ENCODE results near the gene RPTOR.
"Not testable (repeated sequence)": the region's sequence is repeated elsewhere in the genome, so short reads cannot be mapped to it uniquely, and the experiment has no call there.

The RPTOR gene

DNA sequence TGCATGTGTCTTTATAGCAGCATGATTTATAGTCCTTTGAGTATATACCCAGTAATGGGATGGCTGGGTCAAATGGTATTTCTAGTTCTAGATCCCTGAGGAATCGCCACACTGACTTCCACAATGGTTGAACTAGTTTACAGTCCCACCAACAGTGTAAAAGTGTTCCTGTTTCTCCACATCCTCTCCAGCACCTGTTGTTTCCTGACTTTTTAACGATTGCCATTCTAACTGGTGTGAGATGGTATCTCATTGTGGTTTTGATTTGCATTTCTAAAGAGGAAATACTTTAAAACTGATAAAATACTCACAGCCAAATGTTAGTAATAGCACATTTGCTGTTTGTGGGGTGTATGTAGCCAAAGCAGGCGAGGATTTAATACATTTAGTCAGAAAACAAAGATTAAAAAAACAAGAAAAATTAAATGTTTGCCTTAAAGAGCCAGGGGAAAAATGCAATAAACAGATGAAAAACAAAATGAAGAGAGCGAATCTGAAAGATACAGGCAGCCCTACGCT is 220.0 kb downstream of the RPTOR start:
- DNase-seq (ENCODE audit: low read depth in 2 of 2) = not testable (repeated sequence)

DNA sequence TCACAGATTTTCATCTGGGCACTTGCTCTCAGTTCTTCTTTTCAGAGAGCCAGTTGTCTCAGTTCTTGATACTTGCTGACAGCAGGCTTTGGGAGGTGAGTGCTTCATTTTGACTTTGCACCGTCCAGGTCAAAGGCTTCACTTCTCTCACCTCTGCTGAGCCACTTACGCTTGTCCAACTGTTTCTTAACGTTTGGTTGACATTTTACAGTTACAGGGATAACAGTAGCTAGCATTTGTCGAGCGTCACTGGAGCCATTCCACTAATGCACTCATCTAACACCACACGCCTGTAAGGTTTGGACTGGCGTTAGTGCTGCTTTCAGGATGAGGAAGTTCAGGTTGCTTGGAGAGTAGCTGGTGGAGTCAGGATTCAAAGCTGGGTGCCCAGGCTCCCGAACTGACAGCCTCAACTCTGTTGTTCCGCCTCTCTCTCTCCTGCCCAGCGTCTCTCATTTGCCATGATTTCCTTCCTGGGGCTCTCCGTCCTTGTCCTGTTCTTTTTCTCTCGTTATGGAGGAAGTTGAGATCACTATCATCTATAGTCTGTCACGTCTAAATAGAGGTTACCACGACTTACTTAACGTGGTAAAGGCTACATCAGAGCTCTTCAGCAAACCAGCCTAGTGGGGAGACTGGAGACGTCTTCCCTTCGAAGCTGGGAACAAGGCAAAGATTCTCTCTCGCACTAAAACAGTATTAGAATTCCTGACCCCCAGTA is 220.8 kb downstream of the RPTOR start:
- DNase-seq (ENCODE audit: low read depth in 2 of 2) = no peak

DNA sequence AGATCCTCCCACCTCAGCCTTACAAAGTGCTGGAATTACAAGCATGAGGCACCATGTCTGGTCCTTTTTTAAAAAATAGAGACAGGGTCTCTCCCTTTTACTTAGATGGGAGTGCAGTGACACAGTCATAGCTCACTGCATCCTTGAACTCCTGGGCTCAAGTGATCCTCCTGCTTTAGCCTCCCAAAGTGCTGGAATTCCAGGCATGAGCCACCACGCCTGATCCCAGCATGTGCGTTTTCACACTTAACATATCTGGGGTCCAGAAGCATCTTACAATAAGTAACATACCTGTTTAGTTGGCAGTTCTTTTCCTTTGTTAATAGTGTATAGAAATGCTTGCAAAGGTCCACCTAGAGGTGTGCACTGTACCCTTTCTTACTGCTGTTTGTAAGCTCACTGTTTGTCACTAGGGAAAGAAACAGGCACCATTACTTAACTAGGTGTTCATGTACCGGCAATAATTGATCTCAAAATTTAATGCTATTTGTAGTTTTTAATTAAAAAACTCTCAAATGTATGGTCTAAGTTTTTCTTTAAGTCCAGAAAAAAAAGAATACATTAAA is 221.7 kb downstream of the RPTOR start:
- no peak for DNase-seq (ENCODE audit: low read depth in 2 of 2)

DNA sequence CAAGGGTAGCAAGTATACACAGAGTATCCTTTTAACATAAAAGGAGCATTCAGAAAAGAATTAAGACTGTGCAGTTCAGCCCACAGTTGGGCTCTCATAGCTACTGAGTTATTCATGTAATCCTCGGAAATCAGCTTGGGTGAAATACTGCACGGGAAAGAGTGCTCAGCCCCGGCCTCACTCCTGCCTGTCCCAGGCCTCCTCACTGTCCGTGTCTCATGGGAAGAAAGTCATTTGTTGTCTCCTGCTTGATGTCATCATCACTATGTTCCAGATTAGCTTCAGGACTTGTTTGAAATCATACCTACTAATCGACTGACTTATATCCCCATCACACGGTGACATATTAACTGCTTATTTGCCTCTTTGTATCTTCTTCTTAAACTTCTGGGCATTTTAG is 223.8 kb downstream of the RPTOR start:
- no peak for DNase-seq (ENCODE audit: low read depth in 2 of 2)

DNA sequence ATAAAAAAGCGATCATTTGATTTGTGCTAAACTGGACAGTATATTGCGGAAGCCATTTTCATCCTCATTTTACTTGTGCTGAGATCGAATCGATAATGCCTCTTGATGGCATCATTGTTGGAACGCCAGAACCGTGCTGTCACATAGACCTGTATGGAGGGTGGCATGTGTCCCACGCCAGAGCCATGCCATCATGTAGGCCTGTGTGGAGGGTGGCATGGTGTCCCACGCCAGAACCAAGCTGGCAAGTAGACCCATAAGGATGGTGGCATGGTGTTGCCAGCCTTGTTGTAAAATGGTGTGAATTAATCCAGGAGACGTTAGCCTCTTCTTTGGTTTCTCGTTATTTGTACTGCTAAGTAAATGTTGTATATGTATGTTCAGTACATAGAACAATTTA is 224.3 kb downstream of the RPTOR start:
- DNase-seq (ENCODE audit: low read depth in 2 of 2) = no peak

DNA sequence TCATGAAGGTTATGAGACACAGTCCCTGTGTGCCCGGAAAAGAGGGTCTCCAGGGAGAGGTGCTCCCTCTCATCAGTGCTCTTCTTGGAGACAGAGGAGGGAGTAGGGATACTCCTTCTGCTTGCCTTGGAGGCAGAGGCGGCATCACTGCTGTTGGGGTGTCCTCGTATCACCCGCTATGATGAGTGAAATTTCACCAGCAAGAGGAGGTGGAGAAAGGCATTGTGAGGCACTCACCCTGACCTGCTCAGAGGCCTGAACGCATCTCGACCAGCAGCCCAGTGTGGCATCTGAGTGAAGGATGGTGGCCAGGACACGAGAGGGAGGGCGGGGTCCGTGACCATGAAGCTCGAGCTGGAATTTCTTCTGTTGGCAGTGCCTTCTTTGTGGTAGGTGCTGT is 224.9 kb downstream of the RPTOR start:
- DNase-seq (ENCODE audit: low read depth in 2 of 2) = no peak

DNA sequence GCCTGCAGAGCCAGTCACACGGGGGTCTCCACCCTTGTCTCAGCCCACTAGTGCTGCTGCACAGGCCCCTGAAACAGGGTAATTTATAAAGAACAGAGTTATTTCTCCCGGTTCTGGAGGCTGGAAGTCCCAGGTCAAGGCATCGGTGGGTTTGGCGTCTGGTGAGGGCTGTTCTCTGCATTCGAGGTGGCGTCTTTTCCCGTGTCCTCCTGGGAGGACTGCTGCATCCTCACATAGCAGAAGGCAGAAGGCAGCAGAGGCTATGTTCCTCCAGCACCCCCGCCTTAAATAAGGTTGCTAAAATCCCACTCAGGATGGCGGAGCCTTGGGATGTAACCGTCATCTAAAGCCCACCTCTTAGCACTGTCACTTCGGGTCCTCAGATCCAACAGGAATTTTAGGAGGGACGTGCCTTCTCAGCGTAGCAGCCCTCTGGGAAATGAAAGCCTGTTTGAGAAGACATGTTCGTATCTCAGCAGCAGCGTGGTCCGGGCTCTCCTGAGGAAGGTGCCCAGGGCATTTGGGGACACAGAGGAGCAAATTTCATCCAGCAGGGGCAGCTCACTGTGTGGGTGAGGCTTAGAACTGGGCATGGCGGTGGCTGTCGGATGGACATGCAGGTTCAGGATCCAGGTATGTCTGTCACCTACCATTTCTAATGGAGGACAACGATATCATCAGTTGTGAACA is 225.4 kb downstream of the RPTOR start:
- DNase-seq (ENCODE audit: low read depth in 2 of 2) = no peak

DNA sequence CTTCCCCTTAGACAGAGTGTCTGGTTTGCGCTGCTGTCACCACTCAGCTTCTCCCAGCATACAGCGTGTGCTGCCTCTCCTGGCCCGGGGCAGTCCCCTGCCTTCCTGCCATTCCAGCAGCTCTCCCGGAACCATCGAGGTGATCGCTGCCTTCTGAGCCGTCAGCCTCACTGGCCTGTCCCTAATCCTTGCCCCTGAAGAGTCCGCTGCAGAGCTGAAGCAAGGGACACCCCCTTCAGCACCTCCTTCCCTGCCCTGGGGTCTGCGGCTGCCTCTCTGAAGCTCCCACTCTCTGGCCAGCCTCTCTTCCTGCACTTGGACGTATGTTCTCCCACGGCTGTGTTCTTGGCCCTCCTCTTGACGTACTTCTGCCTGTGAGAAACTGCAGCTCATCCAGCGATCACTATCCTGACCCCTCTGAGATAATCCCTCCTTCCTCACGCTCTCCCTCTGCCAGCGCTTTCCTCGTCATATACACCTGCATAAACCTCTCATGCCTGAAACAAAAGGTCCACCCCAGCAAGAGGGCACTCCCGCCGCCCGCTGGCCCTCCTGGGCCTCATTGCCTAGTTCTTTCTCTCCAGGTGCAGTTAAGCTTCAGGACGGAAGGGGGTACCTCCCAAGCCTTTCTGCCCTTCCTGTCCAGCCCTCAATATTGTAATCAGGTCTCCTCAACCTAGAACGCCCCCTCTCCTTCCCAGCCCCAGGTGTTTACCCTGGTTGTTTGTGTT is 226.4 kb downstream of the RPTOR start:
- DNase-seq (ENCODE audit: low read depth in 2 of 2) = no peak

DNA sequence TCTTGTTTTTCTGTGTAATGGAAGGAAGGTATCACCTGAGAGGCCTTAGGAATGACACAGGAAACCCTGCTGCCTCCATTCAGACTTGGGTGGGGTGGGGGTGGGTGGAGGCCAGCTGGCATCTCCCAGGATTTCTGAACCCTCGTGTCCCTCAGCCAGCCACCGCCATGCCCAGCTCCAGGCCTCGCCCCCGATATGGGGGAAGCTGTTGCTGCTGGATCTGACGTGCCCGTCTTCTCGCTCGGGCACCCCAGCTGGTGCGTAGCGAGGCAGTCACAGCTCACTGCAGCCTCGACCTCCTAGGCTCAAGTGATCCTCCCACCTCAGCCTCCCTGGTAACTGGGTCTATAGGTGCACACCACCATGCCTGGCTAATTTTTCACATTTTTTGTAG is 227.0 kb downstream of the RPTOR start:
- no peak for DNase-seq (ENCODE audit: low read depth in 2 of 2)

DNA sequence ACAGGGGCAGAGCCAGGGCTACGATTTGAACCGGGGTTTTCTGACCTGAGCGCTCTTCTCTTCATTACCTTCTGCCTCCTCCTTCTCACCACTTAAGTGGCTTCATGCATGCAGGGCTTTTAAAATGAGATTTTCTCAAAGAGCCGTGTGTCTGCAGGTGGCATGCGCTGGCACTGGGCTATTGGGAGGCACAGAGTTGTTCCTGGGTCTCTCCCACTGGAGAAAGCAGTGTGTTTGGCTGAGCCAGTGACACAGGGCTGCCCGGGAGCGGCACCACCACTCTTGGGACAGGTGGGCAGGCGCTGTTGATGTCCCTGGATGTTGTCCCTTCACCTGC is 228.2 kb downstream of the RPTOR start:
- no peak for DNase-seq (ENCODE audit: low read depth in 2 of 2)

DNA sequence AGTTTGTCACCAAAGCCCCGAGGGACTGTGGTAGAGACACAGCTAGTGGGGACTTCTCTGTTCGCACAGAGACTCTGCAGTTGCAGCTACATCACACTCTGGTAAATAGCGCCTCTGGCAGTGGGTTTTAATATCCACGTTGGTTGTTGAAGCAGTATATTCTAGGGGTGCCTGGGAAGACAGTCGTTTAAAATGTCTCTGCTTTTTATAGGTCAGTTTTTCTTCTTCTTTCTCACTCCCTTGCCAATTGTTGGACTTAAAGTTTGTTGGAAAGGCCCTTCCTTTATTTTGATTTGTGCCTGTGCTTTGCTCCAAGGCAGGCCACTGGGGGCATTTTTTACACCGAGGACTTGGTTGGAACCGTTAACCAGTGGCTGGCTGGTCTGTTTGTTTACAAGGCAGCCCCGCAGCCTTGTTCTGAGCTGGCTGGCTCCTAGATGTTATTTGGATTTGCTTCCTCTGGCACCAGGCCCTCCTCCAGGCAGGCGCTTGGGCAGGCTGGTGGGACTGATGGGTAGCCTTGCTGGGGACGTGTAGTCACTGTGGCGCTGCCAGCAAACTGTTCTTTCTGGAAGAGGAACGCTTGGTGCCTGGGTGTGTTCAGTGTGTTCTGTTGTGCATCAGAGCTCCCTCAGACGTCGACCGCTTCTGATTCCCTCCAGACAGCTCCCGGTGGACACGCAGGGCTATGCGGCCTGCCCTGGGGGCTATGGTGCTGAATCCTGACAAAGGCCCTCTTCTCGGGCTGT is 228.8 kb downstream of the RPTOR start:
- DNase-seq (ENCODE audit: low read depth in 2 of 2) = no peak

DNA sequence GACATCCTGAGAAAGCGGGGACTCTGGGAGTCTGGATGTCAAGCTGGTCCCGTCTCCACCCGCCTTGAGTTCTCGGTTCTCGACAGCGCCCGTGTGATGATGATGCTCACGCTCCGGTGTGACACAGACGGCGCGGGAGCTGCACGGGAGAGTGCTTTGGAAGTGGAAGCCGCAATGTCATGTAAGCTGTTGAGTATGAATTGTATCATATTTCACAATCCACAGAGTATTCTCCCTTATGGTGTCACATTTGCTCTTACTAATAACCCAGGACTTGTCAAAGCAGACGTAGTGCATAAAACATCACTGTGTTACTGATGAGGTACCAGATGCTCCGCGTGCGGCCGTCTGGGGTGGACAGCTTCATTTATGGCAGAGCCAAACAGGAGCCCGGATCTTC is 229.5 kb downstream of the RPTOR start:
- no peak for DNase-seq (ENCODE audit: low read depth in 2 of 2)

DNA sequence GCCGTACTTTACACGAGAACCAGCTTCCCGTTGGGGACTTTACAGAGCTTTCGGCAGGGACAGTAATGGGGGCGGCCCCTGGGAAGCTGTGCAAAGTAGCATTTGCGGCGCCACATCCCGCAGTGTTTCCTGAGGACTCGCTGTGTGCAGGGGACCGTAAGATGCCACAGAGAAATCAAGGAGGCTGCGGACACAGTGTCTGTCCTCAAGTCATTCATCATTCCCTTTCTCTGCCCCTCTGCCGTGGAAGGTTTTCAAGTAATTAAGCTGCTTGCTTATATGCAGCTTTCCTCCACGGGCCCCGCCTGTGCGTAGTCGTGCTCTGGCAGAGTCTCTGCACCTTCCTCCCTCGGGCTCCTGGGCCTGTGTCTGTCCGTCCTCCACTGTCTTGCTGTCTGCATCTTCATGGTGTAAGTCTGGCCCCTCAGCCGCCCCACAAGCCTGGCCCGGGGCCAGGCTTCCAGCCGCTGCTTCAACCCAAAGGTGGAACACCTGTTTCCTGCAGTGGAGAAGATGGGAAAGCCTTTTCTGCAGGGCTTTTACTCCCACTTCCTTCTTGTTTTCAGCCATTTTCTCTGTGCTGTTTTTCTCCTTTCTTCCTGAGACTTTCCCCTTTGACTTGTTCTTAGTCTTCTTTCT is 230.1 kb downstream of the RPTOR start:
- DNase-seq (ENCODE audit: low read depth in 2 of 2) = no peak

DNA sequence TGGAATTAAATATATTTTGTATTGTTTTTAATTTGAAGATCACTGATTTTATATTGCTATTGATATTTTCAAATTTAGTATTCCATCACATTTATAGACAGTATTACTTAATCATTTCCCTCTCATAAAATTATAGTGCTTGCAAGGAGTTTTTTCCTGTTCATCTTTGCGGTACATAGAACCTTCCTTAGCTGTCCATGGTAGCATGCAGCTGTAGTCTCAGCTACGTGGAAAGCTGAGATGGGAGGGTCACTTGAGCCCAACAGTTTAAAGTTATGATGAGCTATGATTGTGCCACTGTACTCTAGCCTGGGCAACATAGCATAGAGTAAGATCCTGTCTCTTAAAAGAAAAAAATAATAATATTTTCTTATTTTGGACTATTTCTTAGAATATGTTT is 231.2 kb downstream of the RPTOR start:
- no peak for DNase-seq (ENCODE audit: low read depth in 2 of 2)

DNA sequence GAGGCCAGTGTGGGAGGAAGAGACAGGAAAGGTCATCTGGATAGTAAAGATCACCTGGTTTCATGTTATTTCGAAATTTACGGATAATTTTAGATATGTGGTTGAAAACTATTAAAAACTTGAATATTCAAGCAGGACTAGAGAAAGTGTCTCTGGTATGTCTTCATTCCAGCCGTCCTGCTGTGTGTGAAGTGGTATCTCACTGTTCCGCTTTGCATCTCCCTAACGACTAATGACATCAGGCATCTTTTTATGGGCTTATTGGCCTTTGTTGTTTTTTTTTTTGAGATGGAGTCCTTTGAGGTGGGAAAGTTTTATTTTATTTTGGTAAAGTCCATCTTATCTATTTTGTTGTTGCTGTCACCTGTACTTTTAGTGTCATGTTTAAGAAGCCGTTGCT is 232.6 kb downstream of the RPTOR start:
- no peak for DNase-seq (ENCODE audit: low read depth in 2 of 2)

DNA sequence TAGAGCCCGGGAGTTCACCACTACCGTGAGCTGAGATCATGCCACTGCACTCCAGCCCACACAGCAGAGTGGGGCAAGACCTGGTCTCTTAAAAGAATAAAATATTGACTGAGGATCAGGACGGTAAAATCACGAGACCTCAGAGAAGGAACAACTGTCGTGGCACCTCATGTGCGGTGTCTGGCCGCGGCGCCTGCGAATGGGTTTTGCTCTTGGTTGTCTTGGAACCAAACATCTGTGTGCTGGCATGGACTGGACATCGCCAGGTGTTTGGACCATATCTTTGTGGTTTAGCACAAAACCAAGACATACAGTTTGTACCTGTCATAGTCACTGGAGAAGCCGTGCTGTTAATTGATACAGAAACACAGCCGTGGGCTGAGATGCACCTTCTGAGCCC is 234.1 kb downstream of the RPTOR start:
- no peak for DNase-seq (ENCODE audit: low read depth in 2 of 2)

DNA sequence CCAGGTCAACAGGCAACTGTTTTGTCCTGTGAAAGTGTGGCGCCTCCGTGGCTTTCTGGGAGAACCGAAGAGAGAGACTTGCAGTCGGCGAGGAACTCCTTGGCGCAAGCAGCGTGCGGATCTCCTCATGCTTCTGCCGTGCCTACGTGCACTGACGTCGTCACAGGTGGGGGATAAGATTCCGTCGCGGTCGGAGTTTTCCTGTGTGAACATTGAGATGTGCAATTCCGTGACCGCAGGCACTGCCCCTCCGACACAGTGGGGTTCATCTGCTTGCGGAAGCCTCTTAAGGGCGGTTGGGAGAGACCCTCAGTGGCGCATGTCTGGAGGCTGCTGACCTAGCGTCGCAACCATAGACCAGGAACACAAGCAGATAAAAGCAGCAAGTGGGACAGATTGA is 234.7 kb downstream of the RPTOR start:
- no peak for DNase-seq (ENCODE audit: low read depth in 2 of 2)

DNA sequence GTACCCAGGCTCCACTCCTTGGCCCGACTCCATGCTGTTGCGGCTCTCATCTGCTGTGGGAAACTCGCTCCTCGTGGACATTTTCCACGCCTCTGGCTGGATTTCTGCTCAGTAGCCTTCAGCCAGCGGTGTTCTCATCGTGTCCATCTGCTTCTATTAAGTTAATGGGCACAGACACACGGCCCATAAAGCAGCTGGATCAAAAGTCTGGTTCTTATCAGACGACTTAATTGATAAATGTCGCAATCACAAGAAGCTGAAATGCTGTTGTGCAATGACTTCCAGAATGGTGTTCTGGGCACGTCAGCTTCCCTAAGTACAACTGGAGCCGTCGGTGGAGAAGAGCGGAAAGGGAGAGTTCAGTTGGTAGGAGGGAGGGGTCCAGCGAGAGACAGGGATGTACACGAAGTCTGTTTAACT is 235.3 kb downstream of the RPTOR start:
- DNase-seq (ENCODE audit: low read depth in 2 of 2) = no peak

DNA sequence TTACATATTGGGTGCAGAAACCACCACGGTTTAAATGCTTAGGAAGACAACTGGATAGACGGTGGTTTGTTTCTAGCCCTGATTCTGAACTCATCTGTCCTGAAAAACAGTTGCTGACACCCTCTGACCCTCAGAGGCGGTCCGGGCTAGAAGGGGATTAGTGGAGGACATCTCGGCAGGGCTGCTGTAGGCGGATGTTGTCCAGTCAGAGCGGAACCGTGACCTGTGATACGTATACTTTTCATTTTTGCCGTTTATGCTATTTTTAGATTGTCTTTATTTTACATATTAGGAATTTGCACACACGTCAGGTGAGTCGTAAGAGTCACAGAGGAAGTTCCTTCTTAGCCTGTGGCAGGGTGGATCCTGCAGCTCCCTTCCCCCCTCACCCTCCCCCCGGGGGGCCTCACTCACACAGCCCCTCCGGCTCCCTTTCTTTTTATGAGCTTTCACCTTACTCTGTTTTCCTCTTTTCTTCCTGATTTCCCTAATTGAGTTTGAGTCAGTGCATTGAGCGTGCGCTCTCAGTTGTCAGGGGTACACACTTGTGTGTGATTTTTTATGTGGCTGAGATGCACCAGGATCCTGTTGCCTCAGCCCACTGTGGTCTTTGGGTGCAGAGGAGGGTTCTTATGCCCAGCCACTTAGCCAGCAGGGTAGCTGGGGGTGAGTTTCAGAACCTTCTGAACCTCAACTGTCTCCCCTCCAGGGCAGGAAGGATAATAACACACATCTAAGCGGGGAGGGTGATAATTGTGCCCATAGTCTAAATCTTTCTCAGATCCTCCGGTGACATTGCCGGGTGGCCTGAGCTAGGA is 236.0 kb downstream of the RPTOR start:
- no peak for DNase-seq (ENCODE audit: low read depth in 2 of 2)

DNA sequence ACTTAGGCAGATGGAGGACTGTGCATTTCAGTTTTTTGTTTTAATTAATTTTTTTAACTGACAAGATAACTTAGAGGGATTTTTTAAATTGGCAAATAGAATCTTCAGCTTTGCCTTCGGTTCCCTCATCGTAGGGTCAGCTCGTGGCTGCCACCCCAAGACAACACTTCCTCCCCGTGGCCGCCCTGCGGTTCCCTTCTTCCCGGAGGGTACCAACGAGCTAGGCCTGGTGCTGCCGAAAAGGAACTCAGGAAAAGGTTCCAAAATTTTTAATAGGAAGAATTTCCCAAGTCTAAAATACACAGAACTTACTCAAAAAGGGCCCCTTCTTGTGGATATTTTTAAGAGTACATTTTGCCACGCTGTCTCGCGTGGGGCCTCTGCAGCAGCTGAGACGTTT is 236.6 kb downstream of the RPTOR start:
- DNase-seq (ENCODE audit: low read depth in 2 of 2) = no peak

All from stimulated activated CD8-positive, alpha-beta memory T cell treated with anti-CD3 and anti-CD28 coated beads, Interleukin-15, amount 100 ng/mL, for 48 hours (primary cell).